Measurements from ENCODE around the gene CREG1. TPM values are rescaled to one million over a fixed set of nuclear protein-coding genes. Genes with fewer than 3 reads are reported as not detected.

Gene CREG1
- total RNA-seq, 1 experiment from 2014 or later: 91.5 TPM

DNA sequence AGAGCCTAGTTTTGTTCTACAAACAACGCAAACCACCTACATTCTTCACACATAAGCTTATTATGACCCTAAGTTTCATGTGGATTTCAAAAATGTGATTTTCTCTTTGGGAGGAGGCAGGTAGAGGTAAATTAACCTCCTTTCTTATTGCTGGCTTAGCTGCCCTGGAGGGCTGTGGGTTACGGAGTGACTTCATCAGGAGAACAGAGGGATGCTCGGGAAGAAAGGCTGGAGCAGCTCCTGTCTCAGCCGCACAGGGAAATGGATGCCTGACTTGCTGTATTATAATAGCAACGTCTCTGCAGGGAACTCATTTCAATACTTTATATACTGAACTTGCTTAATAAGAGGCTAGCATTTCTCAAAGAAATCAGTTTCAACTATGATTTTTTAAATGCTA is 14.1 kb upstream of the CREG1 start:
- H3K36me3 Mint-ChIP-seq (ENCODE audit: insufficient read depth, unreplicated experiment): no peaks in the 10 kb centered on the region
- ChIA-PET POLR2A (no interaction called here), CTCF (no interaction called here)
- no TSS peak for BruUV-seq (replicated peaks)
- no peak for TF ChIP-seq CTCF (IDR thresholded peaks at IDR 0.05; ENCODE audit: insufficient read depth in 1 of 2, low read depth in 1 of 2, low read length in 1 of 2, severe bottlenecking in 1 of 2, unreplicated experiment in 1 of 2)
- H3K27me3 Mint-ChIP-seq (ENCODE audit: insufficient read depth, unreplicated experiment): no peaks in the 10 kb centered on the region
- no peak overlapping the region for H3K4me3 Mint-ChIP-seq (ENCODE audit: unreplicated experiment)
- Histone ChIP-seq H3K4me1 (no peaks in the 10 kb centered on the region), H3K9me3 (no peaks in the 10 kb centered on the region), H3K4me3 (ENCODE audit: low read depth, low read length) (no peak overlapping the region), H3K36me3 (ENCODE audit: control insufficient read depth, insufficient read depth, low read length) (no peaks in the 10 kb centered on the region), H3K27me3 (replicated peaks; ENCODE audit: control insufficient read depth, insufficient read depth, low read length) (no peaks in the 10 kb centered on the region)
- H3K4me1 Mint-ChIP-seq (ENCODE audit: low read depth, unreplicated experiment): peaks cover 8% of the 10 kb centered on the region
- H3K27ac Mint-ChIP-seq (ENCODE audit: unreplicated experiment): no peak overlapping the region
- DNase-seq: no peak
- intact Hi-C loops (cut with micrococcal nuclease; ENCODE audit: unreplicated experiment): no loop called here
- H3K9me3 Mint-ChIP-seq (ENCODE audit: unreplicated experiment): no peaks in the 10 kb centered on the region

DNA sequence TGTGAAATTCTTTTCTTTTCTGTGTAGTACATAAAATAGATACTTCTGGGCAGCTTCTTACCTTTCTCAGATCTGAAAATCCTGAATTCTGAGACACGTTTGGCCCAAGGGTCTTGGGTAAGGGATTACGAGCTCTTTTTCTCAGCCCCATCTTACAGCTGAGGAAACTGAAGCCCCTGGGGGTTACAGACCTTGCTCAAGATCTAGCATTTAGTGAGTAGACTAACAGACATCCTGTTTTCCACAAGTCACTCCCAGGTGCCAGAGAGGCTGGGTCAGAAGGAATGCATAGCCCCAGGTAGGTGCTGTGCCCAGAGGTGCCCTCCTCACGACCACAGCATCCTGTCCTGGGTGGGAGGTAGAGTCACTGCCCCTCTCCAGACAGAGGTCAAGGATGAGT is 13.2 kb upstream of the CREG1 start:
- no peak for TF ChIP-seq CTCF (IDR thresholded peaks at IDR 0.05; ENCODE audit: insufficient read depth in 1 of 2, low read depth in 1 of 2, low read length in 1 of 2, severe bottlenecking in 1 of 2, unreplicated experiment in 1 of 2)
- H3K9me3 Mint-ChIP-seq (ENCODE audit: unreplicated experiment): no peaks in the 10 kb centered on the region
- peaks cover 8% of the 10 kb centered on the region for H3K4me1 Mint-ChIP-seq (ENCODE audit: low read depth, unreplicated experiment)
- no TSS peak for BruUV-seq (replicated peaks)
- H3K4me3 Mint-ChIP-seq (ENCODE audit: unreplicated experiment): no peak overlapping the region
- H3K27me3 ChIP-seq (replicated peaks; ENCODE audit: control insufficient read depth, insufficient read depth, low read length): no peaks in the 10 kb centered on the region
- H3K27ac Mint-ChIP-seq (ENCODE audit: unreplicated experiment): no peak overlapping the region
- intact Hi-C loops (cut with micrococcal nuclease; ENCODE audit: unreplicated experiment): no loop called here
- ChIA-PET CTCF (no interaction called here), POLR2A (no interaction called here)
- H3K36me3 Mint-ChIP-seq (ENCODE audit: insufficient read depth, unreplicated experiment): no peaks in the 10 kb centered on the region
- no peaks in the 10 kb centered on the region for H3K9me3 ChIP-seq
- DNase-seq: no peak
- H3K36me3 ChIP-seq (ENCODE audit: control insufficient read depth, insufficient read depth, low read length): no peaks in the 10 kb centered on the region
- H3K4me3 ChIP-seq (ENCODE audit: low read depth, low read length): no peak overlapping the region
- H3K4me1 ChIP-seq: no peaks in the 10 kb centered on the region
- H3K27me3 Mint-ChIP-seq (ENCODE audit: insufficient read depth, unreplicated experiment): no peaks in the 10 kb centered on the region

- DNase-seq: no peak
- Histone ChIP-seq H3K4me1 (no peaks in the 10 kb centered on the region), H3K27me3 (replicated peaks; ENCODE audit: control insufficient read depth, insufficient read depth, low read length) (no peaks in the 10 kb centered on the region), H3K36me3 (ENCODE audit: control insufficient read depth, insufficient read depth, low read length) (no peaks in the 10 kb centered on the region), H3K4me3 (ENCODE audit: low read depth, low read length) (no peak overlapping the region), H3K9me3 (no peaks in the 10 kb centered on the region)
- CTCF ChIA-PET: interaction anchor here (1.1 kb wide), 1 partner anchor 10 kb away, joined by 5 read pairs; no protein-coding TSS in a partner anchor
- no TSS peak for BruUV-seq (replicated peaks)
- H3K27ac Mint-ChIP-seq (ENCODE audit: unreplicated experiment): no peak overlapping the region
- no peak overlapping the region for H3K4me3 Mint-ChIP-seq (ENCODE audit: unreplicated experiment)
- no peaks in the 10 kb centered on the region for H3K27me3 Mint-ChIP-seq (ENCODE audit: insufficient read depth, unreplicated experiment)
- H3K4me1 Mint-ChIP-seq (ENCODE audit: low read depth, unreplicated experiment): peaks cover 8% of the 10 kb centered on the region
- POLR2A ChIA-PET: no interaction called here
- no peak for TF ChIP-seq CTCF (IDR thresholded peaks at IDR 0.05; ENCODE audit: insufficient read depth in 1 of 2, low read depth in 1 of 2, low read length in 1 of 2, severe bottlenecking in 1 of 2, unreplicated experiment in 1 of 2)
- intact Hi-C loops (cut with micrococcal nuclease; ENCODE audit: unreplicated experiment): no loop called here
- H3K36me3 Mint-ChIP-seq (ENCODE audit: insufficient read depth, unreplicated experiment): no peaks in the 10 kb centered on the region
- H3K9me3 Mint-ChIP-seq (ENCODE audit: unreplicated experiment): no peaks in the 10 kb centered on the region
These were observed 12.4 kb upstream of the CREG1 start for GRCh38 chr1:167565922-167566321.
